Type B pancreatic cell (in vitro differentiated cells): ENCODE data around the gene MTRR. TPM values are rescaled to one million over a fixed set of nuclear protein-coding genes. Genes with fewer than 3 reads are reported as not detected.

Source experiments
- DNase-seq: peaks from one replicate; pipeline ENCODE4 v3.0.0; 2021; ENCODE audit warnings: mixed read lengths; ENCODE audit not compliant: unreplicated experiment; ENCODE audit errors: extremely low spot score
- H3K27ac Mint-ChIP-seq: 2 replicates; pipeline ENCODE4 v1.8.0; 2021; ENCODE audit warnings: mild to moderate bottlenecking, mixed read lengths
- H3K27me3 Mint-ChIP-seq: 2 replicates; pipeline ENCODE4 v1.8.0; 2021; ENCODE audit warnings: mixed read lengths
- H3K36me3 Mint-ChIP-seq: 2 replicates; pipeline ENCODE4 v1.8.0; 2021; ENCODE audit warnings: mixed read lengths
- H3K4me1 Mint-ChIP-seq: one replicate; pipeline ENCODE4 v1.8.0; 2021; ENCODE audit warnings: mixed read lengths; ENCODE audit not compliant: unreplicated experiment
- H3K4me3 Mint-ChIP-seq: 2 replicates; pipeline ENCODE4 v1.8.0; 2021; ENCODE audit warnings: mild to moderate bottlenecking, mixed read lengths
- H3K9me3 Mint-ChIP-seq: 2 replicates; pipeline ENCODE4 v1.8.0; 2021; ENCODE audit warnings: mixed read lengths
- CTCF ChIP-seq: fragments of 200-600 bp; sonication (generic); conservative IDR thresholded peaks from 2 replicates; pipeline ENCODE4 v1.5.0; 2021; ENCODE audit warnings: antibody characterized with exemption, mild to moderate bottlenecking
- total RNA-seq: library from RNA; stranded (reverse); gene quantifications from 2 replicates; pipeline ENCODE4 v1.2.1, GENCODE V29; 2021; ENCODE audit warnings: low replicate concordance

The MTRR gene
- total RNA-seq, 1 donor from 2014 or later, result 49.3 TPM

- no peak for DNase-seq
- H3K4me3 Mint-ChIP-seq, result no peak overlapping the region
- peaks cover 14% of the 10 kb centered on the region for H3K9me3 Mint-ChIP-seq
- H3K36me3 Mint-ChIP-seq, result peaks cover 6% of the 10 kb centered on the region
- no peaks in the 10 kb centered on the region for H3K27me3 Mint-ChIP-seq
- H3K4me1 Mint-ChIP-seq, result peaks cover 23% of the 10 kb centered on the region
- no peak overlapping the region for H3K27ac Mint-ChIP-seq
- peak; percentile 82 for TF ChIP-seq CTCF
These were observed 12.1 kb upstream of the MTRR start for GRCh38 chr5:7856855-7857254.

- Mint-ChIP-seq H3K9me3 (peaks cover 11% of the 10 kb centered on the region), H3K4me1 (peaks cover 20% of the 10 kb centered on the region), H3K4me3 (no peak overlapping the region), H3K27me3 (no peaks in the 10 kb centered on the region), H3K36me3 (peaks cover 6% of the 10 kb centered on the region), H3K27ac (no peak overlapping the region)
- no peak for TF ChIP-seq CTCF
- no peak for DNase-seq
These were observed 11.6 kb upstream of the MTRR start for GRCh38 chr5:7857361-7857760.

- no peaks in the 10 kb centered on the region for H3K27me3 Mint-ChIP-seq
- no peak overlapping the region for H3K27ac Mint-ChIP-seq
- DNase-seq, result no peak
- H3K36me3 Mint-ChIP-seq, result peaks cover 6% of the 10 kb centered on the region
- H3K4me3 Mint-ChIP-seq, result no peak overlapping the region
- TF ChIP-seq CTCF, result no peak
- H3K4me1 Mint-ChIP-seq, result peaks cover 16% of the 10 kb centered on the region
- H3K9me3 Mint-ChIP-seq, result peaks cover 7% of the 10 kb centered on the region
These were observed 10.9 kb upstream of the MTRR start for GRCh38 chr5:7857926-7858632.

GRCh38 chr5:7866196-7866595, 2.8 kb upstream of the MTRR start:
- no peak for DNase-seq
- H3K4me3 Mint-ChIP-seq, result peak overlapping the region; percentile 18
- no peak for TF ChIP-seq CTCF
- H3K27ac Mint-ChIP-seq, result no peak overlapping the region
- no peaks in the 10 kb centered on the region for H3K27me3 Mint-ChIP-seq
- peaks cover 5% of the 10 kb centered on the region for H3K36me3 Mint-ChIP-seq
- H3K4me1 Mint-ChIP-seq, result peaks cover 35% of the 10 kb centered on the region
- no peaks in the 10 kb centered on the region for H3K9me3 Mint-ChIP-seq

GRCh38 chr5:7867260-7867659, 1.7 kb upstream of the MTRR start:
- H3K4me3 Mint-ChIP-seq, result peak overlapping the region; percentile 57

More at GRCh38 chr5:7867260-7867659, 1.7 kb upstream of the MTRR start:
- Mint-ChIP-seq H3K4me1 (peaks cover 35% of the 10 kb centered on the region), H3K36me3 (peaks cover 5% of the 10 kb centered on the region), H3K9me3 (no peaks in the 10 kb centered on the region), H3K27ac (no peak overlapping the region), H3K27me3 (no peaks in the 10 kb centered on the region)
- DNase-seq, result no peak
- no peak for TF ChIP-seq CTCF
